GM23338 (cell line): ENCODE measurements around the gene SPHK1. TPM values are rescaled to one million over a fixed set of nuclear protein-coding genes. Genes with fewer than 3 reads are reported as not detected.

ENCODE experiments used
- ATAC-seq: fragments of 200-7000 bp; cut with Tn5 transposase; 3 replicates; pipeline ENCODE4 v1.9.1; 2020
- DNase-seq: peaks from one replicate; pipeline ENCODE4 v3.0.0-alpha.2; 2015; ENCODE audit warnings: low spot score
- H2AFZ ChIP-seq: fragments of 200-600 bp; sonication (generic); 2 replicates; pipeline ENCODE4 v1.8.0; 2016; ENCODE audit warnings: antibody characterized with exemption, mild to moderate bottlenecking, moderate library complexity
- H3F3A ChIP-seq: fragments of 200-600 bp; sonication (generic); replicated peaks from 2 replicates; pipeline ENCODE4 v1.8.0; 2017; ENCODE audit warnings: antibody characterized with exemption, mixed run types, low read depth
- H3K27ac ChIP-seq: fragments of 200-600 bp; sonication (generic); 2 replicates; pipeline ENCODE4 v1.6.1; 2016; ENCODE audit warnings: low read depth
- H3K27me3 ChIP-seq: fragments of 200-600 bp; sonication (generic); 2 replicates; pipeline ENCODE4 v1.8.0; 2016; ENCODE audit warnings: mild to moderate bottlenecking, mixed run types, moderate library complexity; ENCODE audit not compliant: insufficient read depth
- H3K36me3 ChIP-seq: fragments of 200-600 bp; sonication (generic); 2 replicates; pipeline ENCODE4 v1.8.0; 2016; ENCODE audit warnings: mild to moderate bottlenecking; ENCODE audit not compliant: insufficient read depth
- H3K4me1 ChIP-seq: fragments of 200-600 bp; sonication (generic); 2 replicates; pipeline ENCODE4 v1.8.0; 2016; ENCODE audit warnings: mild to moderate bottlenecking, moderate library complexity; ENCODE audit not compliant: insufficient read depth
- H3K4me2 ChIP-seq: fragments of 200-600 bp; sonication (generic); 2 replicates; pipeline ENCODE4 v1.7.1; 2017; ENCODE audit warnings: mixed run types
- H3K4me3 ChIP-seq: fragments of 200-600 bp; sonication (generic); 2 replicates; pipeline ENCODE4 v1.6.1; 2016; ENCODE audit warnings: mixed run types
- H3K79me2 ChIP-seq: fragments of 200-600 bp; sonication (generic); replicated peaks from 2 replicates; pipeline ENCODE4 v1.8.0; 2017; ENCODE audit warnings: mild to moderate bottlenecking; ENCODE audit not compliant: insufficient read depth
- H3K9me2 ChIP-seq: fragments of 200-600 bp; sonication (generic); 2 replicates; pipeline ENCODE4 v1.8.0; 2017; ENCODE audit not compliant: insufficient read depth
- H4K20me1 ChIP-seq: fragments of 200-600 bp; sonication (generic); replicated peaks from 2 replicates; pipeline ENCODE4 v1.8.0; 2017; ENCODE audit warnings: mild to moderate bottlenecking; ENCODE audit not compliant: insufficient read depth
- H3K27ac Mint-ChIP-seq: 2 replicates; pipeline ENCODE4 v1.8.0; 2020; ENCODE audit warnings: inconsistent platforms, mild to moderate bottlenecking, moderate library complexity, mixed read lengths
- H3K27me3 Mint-ChIP-seq: 3 replicates; pipeline ENCODE4 v1.8.0; 2022; ENCODE audit warnings: low read depth, mild to moderate bottlenecking, moderate library complexity, mixed read lengths, inconsistent platforms; ENCODE audit not compliant: insufficient read depth, poor library complexity
- H3K36me3 Mint-ChIP-seq: 3 replicates; pipeline ENCODE4 v1.8.0; 2021; ENCODE audit warnings: low read depth, mild to moderate bottlenecking, inconsistent platforms, moderate library complexity, mixed read lengths
- H3K4me1 Mint-ChIP-seq: 3 replicates; pipeline ENCODE4 v1.8.0; 2020; ENCODE audit warnings: mild to moderate bottlenecking, inconsistent platforms, mixed read lengths
- H3K4me3 Mint-ChIP-seq: 3 replicates; pipeline ENCODE4 v1.8.0; 2021; ENCODE audit warnings: moderate library complexity, mild to moderate bottlenecking, inconsistent platforms, mixed read lengths
- H3K9me3 Mint-ChIP-seq: 3 replicates; pipeline ENCODE4 v1.8.0; 2020; ENCODE audit warnings: moderate library complexity, mild to moderate bottlenecking, inconsistent platforms, mixed read lengths
- CREB1 ChIP-seq: fragments of 250-450 bp; sonication (Bioruptor Pico); IDR thresholded peaks from 2 replicates; pipeline ENCODE4 v1.5.0; 2020; ENCODE audit warnings: low read depth, mild to moderate bottlenecking, moderate library complexity
- EZH2 ChIP-seq: fragments of 200-600 bp; sonication (generic); IDR thresholded peaks from one replicate; pipeline ENCODE4 v1.8.0; 2017; ENCODE audit warnings: antibody characterized with exemption, mild to moderate bottlenecking, low read depth; ENCODE audit not compliant: unreplicated experiment
- EZH2phosphoT487 ChIP-seq: fragments of 200-600 bp; sonication (generic); IDR thresholded peaks from one replicate; pipeline ENCODE4 v1.8.1; 2018; ENCODE audit warnings: antibody characterized with exemption; ENCODE audit not compliant: unreplicated experiment
- JUNB ChIP-seq: IDR thresholded peaks from one replicate; pipeline ENCODE4 v1.6.1; 2016; ENCODE audit warnings: antibody characterized with exemption; ENCODE audit not compliant: unreplicated experiment
- NANOG ChIP-seq: IDR thresholded peaks from 2 replicates; pipeline ENCODE4 v1.6.1; 2016; ENCODE audit warnings: antibody characterized with exemption, borderline replicate concordance
- POLR2AphosphoS5 ChIP-seq: IDR thresholded peaks from 2 replicates; pipeline ENCODE4 v1.6.1; 2016; ENCODE audit warnings: antibody characterized with exemption, low read depth
- STAT1 ChIP-seq: IDR thresholded peaks from one replicate; pipeline ENCODE4 v1.6.1; 2016; ENCODE audit warnings: antibody characterized with exemption; ENCODE audit not compliant: unreplicated experiment
- ZNF114 ChIP-seq: fragments of 250-450 bp; sonication (Bioruptor Pico); IDR thresholded peaks from 2 replicates; pipeline ENCODE4 v1.5.0; 2020; ENCODE audit warnings: mild to moderate bottlenecking, moderate library complexity
- ZNF331 ChIP-seq: fragments of 250-450 bp; sonication (Bioruptor Pico); IDR thresholded peaks from 2 replicates; pipeline ENCODE4 v1.5.0; 2020; ENCODE audit warnings: low read depth, mild to moderate bottlenecking, moderate library complexity
- polyA plus RNA-seq: library from polyadenylated mRNA; unstranded; fragments of >200 nt; fragmentation: Nextera tagmentation; extraction: Ambion mirVana; gene quantifications from 2 replicates; pipeline ENCODE4 v1.2.1, GENCODE V29; 2016
- total RNA-seq: library from RNA; depleted of rRNA; stranded (reverse); fragments of >200 nt; shearing (Covaris generic); gene quantifications from 2 replicates; pipeline ENCODE4 v1.2.3, GENCODE V29; 2014
- TF ChIP-seq, protein P1 (sequence below), 2 experiments: fragments of 200-600 bp in 1 of 2; sonication (generic) in 1 of 2; conservative IDR thresholded peaks; 2 replicates each; pipeline versions ENCODE4 v1.5.1 to v1.6.1; 2016 to 2017; ENCODE audit warnings: antibody characterized with exemption in 2 of 2, low read depth in 2 of 2, mild to moderate bottlenecking in 2 of 2, moderate library complexity in 1 of 2
- TF ChIP-seq, protein P2 (sequence below): IDR thresholded peaks from 2 replicates; pipeline ENCODE4 v1.6.1; 2016; ENCODE audit warnings: antibody characterized with exemption
- TF ChIP-seq, protein P3 (sequence below): fragments of 250-450 bp; sonication (Bioruptor Pico); IDR thresholded peaks from 2 replicates; pipeline ENCODE4 v1.5.0; 2020; ENCODE audit warnings: mild to moderate bottlenecking, moderate library complexity
- TF ChIP-seq, protein P4 (sequence below): IDR thresholded peaks from one replicate; pipeline ENCODE4 v1.6.1; 2018; ENCODE audit warnings: antibody characterized with exemption; ENCODE audit not compliant: unreplicated experiment

Gene SPHK1
- total and polyA plus RNA-seq, 2 experiments from 2014 or later = 1.3 to 3.2 TPM

DNA sequence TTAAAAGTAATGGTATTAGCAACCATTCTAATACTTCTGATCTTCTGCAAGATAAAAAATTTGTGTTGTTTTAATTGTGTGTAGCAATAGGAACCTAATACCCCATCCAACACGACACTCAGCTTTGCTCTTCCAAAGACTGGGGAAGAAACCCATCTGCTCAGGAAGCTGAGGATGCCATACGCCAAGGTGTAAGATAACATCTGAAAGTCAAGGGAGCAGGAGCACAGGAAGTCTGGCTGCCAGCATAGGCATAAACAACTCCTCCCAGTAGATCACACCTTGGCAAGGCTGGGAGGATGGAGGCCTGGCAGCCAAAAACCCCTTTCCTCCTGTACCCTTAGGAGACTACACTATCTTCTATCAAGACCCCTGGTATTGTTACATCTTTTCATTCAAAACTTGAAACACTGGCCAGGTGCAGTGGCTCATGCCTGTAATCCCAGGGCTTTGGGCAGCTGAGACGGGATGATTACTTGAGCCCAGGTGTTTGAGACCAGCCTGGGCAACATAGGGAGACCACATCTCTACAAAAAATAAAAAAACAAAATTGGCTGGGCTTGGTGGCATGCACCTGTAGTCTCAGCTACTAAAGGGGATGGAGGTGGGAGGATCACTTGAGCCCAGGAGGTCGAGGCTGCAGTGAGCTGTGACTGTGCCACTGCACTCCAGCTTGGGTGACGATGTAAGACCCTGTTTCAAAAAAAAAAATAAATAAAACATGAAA lies 5.7 kb upstream of the SPHK1 start:
- Histone ChIP-seq H3K36me3 (no peaks in the 10 kb centered on the region), H3F3A (0 out of 2 replicates have a peak, but pooled peaks cover 2% of the 10 kb centered on the region), H3K79me2 (no peaks in the 10 kb centered on the region), H3K4me2 (no peak overlapping the region), H2AFZ (no peak overlapping the region), H3K9me2 (no peaks in the 10 kb centered on the region), H3K27me3 (peaks cover 32% of the 10 kb centered on the region), H3K4me3 (no peak overlapping the region), H3K27ac (no peak overlapping the region), H4K20me1 (no peaks in the 10 kb centered on the region), H3K4me1 (peaks cover 8% of the 10 kb centered on the region)
- Mint-ChIP-seq H3K36me3 (no peaks in the 10 kb centered on the region), H3K27me3 (peaks cover 31% of the 10 kb centered on the region), H3K27ac (no peak overlapping the region), H3K4me1 (peaks cover 11% of the 10 kb centered on the region; the same call in 2 of the 3 replicates), H3K4me3 (no peak overlapping the region), H3K9me3 (no peaks in the 10 kb centered on the region; the same call in 1 of the 3 replicates)
- TF ChIP-seq, protein P1, sequence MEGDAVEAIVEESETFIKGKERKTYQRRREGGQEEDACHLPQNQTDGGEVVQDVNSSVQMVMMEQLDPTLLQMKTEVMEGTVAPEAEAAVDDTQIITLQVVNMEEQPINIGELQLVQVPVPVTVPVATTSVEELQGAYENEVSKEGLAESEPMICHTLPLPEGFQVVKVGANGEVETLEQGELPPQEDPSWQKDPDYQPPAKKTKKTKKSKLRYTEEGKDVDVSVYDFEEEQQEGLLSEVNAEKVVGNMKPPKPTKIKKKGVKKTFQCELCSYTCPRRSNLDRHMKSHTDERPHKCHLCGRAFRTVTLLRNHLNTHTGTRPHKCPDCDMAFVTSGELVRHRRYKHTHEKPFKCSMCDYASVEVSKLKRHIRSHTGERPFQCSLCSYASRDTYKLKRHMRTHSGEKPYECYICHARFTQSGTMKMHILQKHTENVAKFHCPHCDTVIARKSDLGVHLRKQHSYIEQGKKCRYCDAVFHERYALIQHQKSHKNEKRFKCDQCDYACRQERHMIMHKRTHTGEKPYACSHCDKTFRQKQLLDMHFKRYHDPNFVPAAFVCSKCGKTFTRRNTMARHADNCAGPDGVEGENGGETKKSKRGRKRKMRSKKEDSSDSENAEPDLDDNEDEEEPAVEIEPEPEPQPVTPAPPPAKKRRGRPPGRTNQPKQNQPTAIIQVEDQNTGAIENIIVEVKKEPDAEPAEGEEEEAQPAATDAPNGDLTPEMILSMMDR (conservative IDR thresholded peaks at IDR 0.05; ENCODE audit: low read depth in 2 of 2) = no peak
- TF ChIP-seq JUNB (no peak), EZH2 (no peak), ZNF114 (CRISPR knock-in tag) (no peak), ZNF331 (CRISPR knock-in tag) (no peak), CREB1 (CRISPR knock-in tag) (no peak), NANOG (no peak), STAT1 (no peak), EZH2phosphoT487 (no peak), POLR2AphosphoS5 (no peak)
- TF ChIP-seq, protein P2, sequence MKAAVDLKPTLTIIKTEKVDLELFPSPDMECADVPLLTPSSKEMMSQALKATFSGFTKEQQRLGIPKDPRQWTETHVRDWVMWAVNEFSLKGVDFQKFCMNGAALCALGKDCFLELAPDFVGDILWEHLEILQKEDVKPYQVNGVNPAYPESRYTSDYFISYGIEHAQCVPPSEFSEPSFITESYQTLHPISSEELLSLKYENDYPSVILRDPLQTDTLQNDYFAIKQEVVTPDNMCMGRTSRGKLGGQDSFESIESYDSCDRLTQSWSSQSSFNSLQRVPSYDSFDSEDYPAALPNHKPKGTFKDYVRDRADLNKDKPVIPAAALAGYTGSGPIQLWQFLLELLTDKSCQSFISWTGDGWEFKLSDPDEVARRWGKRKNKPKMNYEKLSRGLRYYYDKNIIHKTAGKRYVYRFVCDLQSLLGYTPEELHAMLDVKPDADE = no peak
- TF ChIP-seq, protein P3, sequence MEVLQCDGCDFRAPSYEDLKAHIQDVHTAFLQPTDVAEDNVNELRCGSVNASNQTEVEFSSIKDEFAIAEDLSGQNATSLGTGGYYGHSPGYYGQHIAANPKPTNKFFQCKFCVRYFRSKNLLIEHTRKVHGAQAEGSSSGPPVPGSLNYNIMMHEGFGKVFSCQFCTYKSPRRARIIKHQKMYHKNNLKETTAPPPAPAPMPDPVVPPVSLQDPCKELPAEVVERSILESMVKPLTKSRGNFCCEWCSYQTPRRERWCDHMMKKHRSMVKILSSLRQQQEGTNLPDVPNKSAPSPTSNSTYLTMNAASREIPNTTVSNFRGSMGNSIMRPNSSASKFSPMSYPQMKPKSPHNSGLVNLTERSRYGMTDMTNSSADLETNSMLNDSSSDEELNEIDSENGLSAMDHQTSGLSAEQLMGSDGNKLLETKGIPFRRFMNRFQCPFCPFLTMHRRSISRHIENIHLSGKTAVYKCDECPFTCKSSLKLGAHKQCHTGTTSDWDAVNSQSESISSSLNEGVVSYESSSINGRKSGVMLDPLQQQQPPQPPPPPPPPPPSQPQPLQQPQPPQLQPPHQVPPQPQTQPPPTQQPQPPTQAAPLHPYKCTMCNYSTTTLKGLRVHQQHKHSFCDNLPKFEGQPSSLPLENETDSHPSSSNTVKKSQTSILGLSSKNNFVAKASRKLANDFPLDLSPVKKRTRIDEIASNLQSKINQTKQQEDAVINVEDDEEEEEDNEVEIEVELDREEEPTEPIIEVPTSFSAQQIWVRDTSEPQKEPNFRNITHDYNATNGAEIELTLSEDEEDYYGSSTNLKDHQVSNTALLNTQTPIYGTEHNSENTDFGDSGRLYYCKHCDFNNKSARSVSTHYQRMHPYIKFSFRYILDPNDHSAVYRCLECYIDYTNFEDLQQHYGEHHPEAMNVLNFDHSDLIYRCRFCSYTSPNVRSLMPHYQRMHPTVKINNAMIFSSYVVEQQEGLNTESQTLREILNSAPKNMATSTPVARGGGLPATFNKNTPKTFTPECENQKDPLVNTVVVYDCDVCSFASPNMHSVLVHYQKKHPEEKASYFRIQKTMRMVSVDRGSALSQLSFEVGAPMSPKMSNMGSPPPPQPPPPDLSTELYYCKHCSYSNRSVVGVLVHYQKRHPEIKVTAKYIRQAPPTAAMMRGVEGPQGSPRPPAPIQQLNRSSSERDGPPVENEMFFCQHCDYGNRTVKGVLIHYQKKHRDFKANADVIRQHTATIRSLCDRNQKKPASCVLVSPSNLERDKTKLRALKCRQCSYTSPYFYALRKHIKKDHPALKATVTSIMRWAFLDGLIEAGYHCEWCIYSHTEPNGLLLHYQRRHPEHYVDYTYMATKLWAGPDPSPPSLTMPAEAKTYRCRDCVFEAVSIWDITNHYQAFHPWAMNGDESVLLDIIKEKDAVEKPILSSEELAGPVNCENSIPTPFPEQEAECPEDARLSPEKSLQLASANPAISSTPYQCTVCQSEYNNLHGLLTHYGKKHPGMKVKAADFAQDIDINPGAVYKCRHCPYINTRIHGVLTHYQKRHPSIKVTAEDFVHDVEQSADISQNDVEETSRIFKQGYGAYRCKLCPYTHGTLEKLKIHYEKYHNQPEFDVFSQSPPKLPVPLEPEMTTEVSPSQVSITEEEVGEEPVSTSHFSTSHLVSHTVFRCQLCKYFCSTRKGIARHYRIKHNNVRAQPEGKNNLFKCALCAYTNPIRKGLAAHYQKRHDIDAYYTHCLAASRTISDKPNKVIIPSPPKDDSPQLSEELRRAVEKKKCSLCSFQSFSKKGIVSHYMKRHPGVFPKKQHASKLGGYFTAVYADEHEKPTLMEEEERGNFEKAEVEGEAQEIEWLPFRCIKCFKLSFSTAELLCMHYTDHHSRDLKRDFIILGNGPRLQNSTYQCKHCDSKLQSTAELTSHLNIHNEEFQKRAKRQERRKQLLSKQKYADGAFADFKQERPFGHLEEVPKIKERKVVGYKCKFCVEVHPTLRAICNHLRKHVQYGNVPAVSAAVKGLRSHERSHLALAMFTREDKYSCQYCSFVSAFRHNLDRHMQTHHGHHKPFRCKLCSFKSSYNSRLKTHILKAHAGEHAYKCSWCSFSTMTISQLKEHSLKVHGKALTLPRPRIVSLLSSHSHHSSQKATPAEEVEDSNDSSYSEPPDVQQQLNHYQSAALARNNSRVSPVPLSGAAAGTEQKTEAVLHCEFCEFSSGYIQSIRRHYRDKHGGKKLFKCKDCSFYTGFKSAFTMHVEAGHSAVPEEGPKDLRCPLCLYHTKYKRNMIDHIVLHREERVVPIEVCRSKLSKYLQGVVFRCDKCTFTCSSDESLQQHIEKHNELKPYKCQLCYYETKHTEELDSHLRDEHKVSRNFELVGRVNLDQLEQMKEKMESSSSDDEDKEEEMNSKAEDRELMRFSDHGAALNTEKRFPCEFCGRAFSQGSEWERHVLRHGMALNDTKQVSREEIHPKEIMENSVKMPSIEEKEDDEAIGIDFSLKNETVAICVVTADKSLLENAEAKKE = no peak
- TF ChIP-seq, protein P4, sequence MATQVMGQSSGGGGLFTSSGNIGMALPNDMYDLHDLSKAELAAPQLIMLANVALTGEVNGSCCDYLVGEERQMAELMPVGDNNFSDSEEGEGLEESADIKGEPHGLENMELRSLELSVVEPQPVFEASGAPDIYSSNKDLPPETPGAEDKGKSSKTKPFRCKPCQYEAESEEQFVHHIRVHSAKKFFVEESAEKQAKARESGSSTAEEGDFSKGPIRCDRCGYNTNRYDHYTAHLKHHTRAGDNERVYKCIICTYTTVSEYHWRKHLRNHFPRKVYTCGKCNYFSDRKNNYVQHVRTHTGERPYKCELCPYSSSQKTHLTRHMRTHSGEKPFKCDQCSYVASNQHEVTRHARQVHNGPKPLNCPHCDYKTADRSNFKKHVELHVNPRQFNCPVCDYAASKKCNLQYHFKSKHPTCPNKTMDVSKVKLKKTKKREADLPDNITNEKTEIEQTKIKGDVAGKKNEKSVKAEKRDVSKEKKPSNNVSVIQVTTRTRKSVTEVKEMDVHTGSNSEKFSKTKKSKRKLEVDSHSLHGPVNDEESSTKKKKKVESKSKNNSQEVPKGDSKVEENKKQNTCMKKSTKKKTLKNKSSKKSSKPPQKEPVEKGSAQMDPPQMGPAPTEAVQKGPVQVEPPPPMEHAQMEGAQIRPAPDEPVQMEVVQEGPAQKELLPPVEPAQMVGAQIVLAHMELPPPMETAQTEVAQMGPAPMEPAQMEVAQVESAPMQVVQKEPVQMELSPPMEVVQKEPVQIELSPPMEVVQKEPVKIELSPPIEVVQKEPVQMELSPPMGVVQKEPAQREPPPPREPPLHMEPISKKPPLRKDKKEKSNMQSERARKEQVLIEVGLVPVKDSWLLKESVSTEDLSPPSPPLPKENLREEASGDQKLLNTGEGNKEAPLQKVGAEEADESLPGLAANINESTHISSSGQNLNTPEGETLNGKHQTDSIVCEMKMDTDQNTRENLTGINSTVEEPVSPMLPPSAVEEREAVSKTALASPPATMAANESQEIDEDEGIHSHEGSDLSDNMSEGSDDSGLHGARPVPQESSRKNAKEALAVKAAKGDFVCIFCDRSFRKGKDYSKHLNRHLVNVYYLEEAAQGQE = no peak
- DNase-seq (no peak), ATAC-seq (no peak)
